Hepatic stellate cell (primary cell): Measurements from ENCODE around the gene SLC31A2.
"Not testable (repeated sequence)": the region's sequence is repeated elsewhere in the genome, so short reads cannot be mapped to it uniquely, and the experiment has no call there.

Source experiments
- DNase-seq: peaks from one replicate; pipeline ENCODE4 v3.0.0; 2011; ENCODE audit warnings: low spot score

SLC31A2 gene, protein sequence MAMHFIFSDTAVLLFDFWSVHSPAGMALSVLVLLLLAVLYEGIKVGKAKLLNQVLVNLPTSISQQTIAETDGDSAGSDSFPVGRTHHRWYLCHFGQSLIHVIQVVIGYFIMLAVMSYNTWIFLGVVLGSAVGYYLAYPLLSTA

DNA sequence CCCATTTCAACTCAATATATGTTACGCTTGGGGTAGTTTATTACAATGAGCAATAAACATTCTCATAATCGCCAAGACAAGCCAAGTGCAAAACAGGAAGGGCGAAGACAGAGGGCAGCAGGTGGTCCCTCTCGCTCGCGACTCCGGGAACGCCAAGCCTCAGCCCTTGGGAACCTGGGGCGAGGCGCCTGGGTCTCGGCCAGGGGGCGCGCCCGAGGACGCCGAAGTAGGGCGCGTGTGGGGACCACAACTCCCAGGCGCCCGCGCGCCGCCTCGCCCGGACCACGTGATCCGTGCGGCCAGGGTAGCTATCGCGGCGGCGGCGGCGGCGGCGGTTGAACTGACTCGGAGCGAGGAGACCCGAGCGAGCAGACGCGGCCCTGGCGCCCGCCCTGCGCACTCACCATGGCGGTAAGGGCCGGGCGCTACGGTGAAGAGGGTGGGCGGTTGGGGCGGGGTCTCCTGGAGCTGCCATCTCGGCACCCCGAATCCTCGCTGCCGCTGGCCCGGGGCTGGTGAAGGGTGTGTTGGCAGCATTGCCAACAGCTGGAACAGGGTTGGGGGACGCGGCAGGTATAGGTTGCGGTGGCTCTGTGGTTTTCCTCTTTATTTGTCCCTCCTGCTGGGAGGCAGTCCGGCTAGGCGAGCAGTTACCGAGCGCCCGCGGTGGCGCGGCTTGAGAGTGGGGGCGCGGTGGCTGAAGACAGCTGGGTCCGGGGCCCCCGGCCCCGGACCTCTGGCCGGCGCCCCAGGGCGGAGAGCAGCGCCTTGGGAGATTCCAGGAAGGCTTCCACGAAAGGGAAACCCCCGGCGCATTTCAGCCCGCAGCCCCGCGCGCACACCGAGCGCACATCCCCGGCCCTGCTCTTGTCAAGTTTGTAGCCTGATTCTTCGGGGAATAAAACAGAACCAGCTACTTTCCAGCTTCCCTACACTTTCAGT is at the start of gene SLC31A2:
TSS of gene SLC31A2 (plus strand) at position 338 of the 942 bp plus-strand sequence. CDS start at position 406, 68 bp downstream.
- DNase-seq: peak; percentile 86

DNA sequence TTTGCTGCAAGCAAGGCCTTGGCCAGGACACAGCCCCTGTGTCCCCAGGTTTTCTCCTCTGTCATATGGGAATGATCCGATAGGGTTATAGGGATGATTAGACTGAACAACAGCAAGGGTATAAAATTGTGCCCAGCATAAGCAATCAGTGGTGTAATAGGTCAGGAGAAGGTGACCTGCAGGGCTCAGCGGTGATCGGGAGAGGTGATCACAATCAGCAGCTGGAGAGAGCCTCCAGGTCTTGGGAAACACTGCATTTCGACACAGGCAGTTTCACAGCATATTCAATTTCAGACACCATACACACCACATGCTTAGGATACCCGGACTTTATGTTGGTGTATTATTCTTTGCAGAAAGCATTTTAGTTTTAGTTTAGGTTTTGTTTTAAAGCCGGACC is 45.5 kb upstream of the SLC31A2 start:
- DNase-seq: not testable (repeated sequence)

DNA sequence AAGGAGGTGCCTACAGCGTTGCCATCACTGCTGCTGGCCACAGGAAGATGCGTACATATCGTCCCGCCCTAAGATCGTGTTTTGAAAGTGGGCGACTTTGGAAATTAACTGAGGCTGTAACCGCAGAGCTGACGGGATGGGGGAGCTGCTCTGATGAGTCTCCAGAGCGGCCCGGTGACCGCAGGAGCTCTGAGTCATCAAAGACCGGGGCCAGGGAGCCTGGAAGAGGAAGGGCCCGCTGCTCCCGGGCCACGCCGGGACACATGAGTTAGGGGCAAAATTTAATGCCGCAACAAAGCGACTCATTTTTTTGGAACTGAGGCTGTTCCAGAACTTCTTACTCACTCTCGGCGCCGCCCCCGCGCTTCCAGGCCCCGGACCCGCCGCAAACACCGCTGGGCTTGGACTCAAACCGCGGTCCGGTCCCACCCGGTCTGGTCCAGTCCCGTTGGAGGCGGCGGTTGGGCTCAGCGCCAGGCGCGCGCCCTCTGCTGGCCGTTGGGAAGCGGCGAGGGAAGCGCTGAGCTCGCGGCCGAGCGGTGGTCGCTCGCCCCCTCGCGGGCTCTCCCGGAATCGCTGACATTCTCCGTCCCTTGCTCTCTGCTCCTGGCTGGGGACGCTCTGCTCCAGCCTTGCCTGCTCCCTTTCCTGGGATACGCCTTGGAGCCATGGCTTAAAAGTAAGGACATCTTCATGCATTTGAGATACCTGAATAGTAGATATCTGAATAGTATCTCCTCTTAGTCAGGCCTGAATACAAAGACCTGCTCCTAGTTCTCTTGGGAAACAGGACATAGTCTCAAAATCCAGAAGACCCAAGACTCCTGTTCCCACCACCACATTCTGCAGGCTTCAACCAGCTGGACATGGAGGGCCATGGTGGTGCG is 39.5 kb upstream of the SLC31A2 start:
- peak; percentile 21 for DNase-seq

DNA sequence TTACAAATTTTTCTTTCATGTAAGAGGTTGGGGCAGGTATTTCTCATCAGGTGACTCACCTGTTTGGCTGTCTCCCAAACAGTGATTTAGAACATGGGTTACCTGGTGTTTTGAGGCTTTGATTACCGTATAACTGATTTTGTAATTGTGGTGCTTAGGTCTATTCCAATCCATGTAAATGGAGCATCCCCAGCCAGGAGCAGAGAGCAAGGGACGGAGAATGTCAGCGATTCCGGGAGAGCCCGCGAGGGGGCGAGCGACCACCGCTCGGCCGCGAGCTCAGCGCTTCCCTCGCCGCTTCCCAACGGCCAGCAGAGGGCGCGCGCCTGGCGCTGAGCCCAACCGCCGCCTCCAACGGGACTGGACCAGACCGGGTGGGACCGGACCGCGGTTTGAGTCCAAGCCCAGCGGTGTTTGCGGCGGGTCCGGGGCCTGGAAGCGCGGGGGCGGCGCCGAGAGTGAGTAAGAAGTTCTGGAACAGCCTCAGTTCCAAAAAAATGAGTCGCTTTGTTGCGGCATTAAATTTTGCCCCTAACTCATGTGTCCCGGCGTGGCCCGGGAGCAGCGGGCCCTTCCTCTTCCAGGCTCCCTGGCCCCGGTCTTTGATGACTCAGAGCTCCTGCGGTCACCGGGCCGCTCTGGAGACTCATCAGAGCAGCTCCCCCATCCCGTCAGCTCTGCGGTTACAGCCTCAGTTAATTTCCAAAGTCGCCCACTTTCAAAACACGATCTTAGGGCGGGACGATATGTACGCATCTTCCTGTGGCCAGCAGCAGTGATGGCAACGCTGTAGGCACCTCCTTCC is 37.9 kb upstream of the SLC31A2 start:
- DNase-seq: not testable (repeated sequence)

DNA sequence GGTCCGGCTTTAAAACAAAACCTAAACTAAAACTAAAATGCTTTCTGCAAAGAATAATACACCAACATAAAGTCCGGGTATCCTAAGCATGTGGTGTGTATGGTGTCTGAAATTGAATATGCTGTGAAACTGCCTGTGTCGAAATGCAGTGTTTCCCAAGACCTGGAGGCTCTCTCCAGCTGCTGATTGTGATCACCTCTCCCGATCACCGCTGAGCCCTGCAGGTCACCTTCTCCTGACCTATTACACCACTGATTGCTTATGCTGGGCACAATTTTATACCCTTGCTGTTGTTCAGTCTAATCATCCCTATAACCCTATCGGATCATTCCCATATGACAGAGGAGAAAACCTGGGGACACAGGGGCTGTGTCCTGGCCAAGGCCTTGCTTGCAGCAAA is 32.0 kb upstream of the SLC31A2 start:
- DNase-seq: not testable (repeated sequence)

DNA sequence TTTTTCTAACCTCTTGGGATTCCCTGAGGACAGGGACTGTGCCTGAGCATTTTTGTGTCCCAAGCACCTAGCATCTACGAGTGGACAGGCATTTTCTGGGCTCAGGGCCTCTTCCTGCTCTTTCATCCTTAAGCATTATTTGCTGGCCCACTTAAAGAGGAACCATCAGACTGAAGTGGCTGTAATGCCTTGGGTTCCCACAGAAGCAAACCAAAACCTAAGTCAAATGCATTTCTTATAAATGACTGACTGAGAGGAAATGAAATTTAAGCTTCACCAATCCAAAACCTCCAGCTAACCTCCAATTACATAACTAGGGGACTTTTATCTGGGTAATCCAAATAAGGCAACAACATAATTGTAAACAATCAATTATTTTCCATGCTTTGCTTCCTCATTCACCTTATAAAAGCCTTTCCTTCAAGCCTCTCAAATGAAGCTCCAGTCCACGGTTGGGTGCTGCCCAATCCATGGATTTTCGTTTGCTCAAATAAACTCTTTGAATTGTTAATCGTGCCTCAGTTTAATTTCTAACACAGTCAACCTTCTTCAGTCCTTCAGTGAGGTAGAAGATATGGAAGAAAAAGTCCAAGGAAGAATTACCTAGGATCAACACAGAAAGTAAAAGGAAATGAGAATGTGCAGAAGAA is 25.3 kb upstream of the SLC31A2 start:
- no peak for DNase-seq

DNA sequence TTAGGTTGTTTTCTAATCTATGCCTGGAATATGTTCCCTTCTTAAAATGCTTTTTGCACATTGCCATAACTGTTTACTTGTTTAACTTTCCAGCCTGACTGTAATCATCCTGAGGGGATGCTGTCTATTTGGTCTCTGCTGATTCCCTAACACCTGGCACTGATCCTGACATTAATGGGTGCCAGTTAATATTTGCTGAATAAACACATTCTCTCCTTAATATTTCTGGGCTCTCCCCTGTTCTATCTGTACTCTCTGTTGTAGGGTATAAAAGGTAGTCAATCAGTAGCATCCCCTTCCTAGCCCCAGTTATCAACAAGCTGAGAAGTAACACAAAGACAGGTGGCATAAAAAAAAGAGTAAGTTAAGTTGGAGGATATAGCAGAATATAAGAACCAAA is 21.3 kb upstream of the SLC31A2 start:
- no peak for DNase-seq

DNA sequence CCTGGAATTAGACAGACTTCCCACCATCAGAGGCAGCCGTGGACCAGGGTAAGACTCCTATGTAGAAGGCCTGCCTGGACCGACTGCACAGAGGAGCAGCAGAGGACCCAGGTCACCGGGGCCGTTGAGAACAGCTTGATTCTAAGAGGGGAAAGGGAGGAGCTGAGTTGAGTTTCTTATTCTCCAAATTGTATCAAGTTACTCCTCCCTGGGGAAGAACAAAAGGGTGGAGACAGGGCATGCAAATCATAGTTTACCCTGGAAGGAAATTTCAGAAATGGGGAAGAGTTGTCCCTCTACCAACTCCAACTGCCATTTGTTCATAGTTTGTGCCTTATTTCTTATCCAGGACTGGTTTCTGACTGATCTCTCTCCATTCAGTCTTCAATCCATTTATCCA is 20.9 kb upstream of the SLC31A2 start:
- DNase-seq: no peak

DNA sequence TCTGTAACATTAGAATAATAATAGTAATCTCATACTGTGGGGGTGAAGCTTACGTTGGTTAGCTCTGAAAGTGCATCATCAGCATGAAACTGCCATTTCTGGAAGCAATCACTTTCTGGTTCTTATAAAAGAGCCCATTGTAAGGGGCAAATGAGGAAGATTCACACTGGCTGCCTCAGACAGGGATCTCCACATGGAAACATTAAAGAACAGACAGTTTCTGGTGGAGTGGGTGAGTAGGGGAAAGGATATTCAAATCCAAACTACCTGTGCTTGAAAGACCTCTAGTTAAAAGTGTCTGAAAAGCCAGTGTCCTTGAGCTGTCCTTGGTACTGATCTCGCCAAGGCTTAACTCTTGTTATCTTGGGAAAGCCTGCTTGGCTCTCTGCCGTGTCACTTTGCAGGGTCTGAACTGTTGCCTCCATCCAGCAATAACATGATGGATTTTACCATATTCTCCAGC is 19.1 kb upstream of the SLC31A2 start:
- DNase-seq: no peak

DNA sequence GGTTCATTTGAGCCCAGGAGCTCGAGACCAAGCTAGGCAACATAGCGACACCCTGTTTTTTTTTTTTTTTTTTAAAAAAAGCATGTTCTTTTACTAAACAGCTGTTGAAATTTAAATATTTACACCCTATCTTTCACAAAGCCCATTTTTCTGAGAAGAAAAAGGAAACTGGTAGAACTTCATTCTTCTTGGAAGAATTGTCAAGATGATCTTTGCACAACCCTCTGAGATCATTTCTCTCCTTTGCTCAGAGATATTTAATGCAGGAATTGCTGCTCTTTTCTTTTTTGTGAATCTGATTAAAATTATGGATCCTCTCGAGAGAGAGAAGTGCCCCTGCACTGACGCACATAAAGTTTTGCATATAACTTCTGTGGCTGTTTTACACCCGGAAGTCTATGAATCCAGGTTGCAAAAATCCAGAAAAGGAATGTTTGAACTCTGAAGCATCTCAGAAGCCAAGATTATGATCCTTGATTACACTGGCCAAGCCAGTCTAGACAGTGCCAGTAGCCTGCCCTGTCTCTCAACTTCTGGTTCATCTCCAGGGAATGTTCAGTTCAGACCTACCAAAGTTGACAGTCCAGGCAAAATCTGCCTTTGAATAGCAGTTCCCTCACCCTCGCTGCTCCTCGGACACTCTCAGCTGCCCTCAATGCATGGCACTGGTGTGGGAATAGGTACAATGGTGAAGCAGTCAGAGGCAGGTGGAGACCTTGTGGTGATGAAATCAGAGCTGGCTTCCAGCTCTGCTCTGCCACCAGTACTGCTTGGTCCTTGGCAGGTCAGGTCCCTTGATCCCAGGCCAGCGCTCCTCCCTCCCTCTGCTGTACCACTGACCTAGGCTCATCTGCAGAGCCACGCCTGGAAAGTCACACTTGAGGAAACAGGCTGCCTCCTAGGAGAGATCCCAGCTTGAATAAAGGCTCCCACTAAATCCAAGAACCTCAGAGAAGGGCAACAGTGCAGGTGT is 13.3 kb upstream of the SLC31A2 start:
- DNase-seq: no peak

DNA sequence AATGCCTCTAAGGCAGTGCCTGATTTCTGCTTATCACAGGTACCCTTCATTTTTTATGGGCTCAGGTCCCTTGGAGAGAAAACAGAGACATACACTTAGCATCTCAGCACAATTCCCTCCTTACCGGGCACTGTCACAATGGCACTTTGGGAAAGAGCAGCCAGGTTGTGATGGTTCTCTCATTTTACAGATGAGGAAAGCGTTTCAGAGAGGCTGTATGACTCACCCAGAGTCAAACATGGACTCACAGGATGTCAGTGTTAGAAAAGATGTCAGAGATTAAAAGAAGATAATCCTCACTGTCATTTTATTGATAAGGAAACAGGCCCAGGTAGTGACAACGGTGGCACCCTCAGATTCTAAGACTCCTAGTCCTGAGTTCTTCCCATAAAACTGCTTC is 12.0 kb upstream of the SLC31A2 start:
- no peak for DNase-seq

DNA sequence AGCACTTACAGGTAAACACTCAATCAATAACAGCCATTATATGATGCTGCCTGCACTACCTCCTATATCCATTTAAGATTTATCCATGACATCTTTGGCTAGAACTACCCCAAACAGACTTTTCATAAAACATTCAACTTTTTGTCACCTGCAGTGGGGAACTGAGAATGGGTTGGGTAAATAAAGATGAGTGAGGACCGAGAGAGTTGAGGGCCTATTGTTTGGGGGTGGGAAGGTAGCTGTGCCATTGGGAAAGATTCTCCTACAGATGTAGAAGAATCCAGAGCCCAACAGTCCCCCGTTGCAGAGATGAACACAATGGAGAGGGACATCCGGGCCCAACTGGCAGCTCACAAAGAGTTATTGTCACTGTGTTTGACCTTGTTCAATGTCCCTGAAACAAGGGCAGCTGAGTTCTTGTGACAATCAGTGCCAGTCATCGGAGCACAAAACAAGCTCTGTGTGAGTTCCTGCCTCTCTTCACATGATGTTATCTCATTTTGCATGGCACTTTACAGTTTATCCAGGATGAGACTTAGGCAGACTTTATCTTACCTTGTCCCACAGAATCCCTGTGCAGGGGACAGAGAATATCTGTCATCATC is 11.5 kb upstream of the SLC31A2 start:
- no peak for DNase-seq

DNA sequence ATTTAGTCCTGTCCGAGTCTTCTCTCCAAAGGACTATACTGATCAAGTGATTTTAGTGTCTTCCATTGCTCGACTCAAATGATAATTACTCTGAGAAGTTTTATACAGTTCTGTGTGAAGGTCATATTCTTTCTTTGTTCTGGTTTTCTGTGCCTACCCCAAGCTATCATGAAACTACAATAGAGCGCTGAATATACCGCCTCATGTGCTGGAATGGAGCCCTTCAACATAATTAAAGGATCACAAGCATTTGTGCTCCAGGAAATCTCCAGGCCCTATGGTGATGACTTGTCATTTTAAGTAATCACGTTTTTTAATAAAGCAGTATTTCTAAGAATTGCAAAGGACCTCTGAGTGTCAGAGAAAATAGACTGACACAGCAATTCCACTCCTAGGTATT is 10.9 kb upstream of the SLC31A2 start:
- no peak for DNase-seq

DNA sequence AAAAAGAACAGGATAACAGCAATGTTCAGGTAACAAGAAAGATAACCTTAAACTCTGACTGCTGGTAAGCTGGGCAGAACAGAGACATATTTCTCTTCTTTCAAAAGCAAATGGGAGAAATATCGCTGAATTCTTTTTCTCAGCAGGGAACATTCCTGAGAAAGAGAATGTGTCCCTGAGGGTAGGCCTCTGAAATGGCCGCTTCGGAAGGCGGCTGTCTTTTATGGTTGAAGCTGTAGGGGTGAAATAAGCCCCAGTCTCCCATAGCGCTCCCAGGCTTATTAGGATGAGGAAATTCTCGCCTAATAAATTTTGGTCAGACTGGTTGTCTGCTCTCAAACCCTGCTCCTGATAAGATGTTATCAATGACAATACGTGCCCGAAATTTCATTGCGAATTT is 9.9 kb upstream of the SLC31A2 start:
- not testable (repeated sequence) for DNase-seq

DNA sequence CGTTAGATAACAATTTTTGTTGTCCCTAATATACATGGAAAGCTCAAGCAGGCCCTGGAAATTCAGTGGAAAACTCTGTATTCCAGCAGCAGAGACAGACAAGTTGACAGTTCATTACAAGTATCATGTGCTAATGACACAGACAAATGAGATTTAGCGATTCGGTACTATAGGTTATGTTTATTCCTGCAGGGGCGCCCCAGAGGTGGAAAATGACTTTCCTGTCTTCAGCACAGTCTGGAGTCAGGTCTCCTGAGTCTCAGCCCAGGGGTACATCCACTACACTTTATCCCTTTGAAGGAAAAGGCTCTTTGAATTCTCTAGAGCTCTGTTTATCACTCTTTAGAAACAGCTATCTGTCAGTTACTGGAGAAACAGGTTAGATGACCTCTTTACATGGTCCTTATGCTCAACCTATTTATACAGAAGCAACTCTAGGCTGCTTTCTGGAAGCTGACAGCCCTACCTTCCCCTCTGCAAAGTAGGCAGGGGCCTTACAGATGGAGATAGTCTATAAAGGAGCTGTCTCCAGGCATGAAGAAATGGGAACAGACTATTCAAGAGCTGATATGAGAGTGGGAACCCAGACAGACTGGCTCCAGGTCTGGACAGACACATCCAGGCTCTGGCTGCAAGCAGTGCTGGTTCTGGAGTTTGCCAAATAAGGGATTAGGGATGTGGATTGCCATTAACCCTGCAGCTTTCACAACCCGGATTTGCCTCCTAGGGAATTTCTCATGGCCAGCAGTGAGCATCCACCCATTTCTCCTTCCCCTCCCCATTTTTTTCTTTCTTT is 7.2 kb upstream of the SLC31A2 start:
- no peak for DNase-seq

DNA sequence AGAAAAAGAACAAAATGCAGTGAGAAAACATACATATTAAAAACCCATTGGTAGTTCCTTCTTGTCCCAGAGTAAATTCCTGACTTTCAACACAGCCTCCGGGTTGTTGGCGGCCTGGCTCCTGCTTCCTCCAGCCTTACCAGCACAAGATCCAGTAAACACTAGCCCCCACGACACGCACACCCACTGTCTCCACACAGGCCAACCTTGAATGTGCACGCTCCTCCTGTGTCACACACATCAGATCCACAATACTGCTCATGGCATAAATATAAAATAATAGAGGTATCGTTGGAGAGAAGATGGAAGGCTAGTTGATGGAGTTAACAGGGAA is 2.5 kb upstream of the SLC31A2 start:
- no peak for DNase-seq

DNA sequence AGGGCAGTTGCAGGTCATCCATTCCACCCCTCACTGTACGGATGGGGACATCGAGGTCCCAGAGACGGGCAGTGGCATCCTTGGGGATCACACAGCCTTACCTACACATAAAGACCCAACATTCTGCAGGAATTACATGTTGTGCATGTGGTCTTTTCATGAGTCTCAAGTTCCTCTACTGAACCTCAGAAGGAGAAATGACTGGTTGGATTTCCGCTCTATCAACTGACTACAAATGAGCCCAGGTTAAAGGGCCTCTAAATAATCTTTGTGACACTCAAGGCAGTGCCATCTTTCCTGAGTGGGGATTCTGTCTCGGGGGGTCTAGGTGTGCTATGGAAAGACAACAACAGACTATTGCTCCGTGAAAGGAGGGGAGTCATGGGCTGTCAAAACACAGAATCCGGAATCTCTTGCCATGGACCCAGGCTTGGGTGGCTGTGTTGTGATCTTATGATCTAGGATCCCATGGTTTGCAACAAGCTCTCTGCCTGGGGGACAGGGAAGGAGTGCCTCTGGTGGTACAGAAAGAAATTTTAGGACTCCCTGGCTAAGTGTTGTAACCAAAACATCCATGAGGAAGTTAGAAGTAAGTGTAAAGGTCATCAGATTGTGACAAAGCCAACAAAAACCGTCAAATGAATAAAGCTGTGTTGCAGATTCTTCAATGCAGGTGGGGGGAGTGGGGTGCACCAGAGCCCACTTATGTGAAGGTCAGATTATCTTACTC is 1.9 kb upstream of the SLC31A2 start:
- DNase-seq: no peak

DNA sequence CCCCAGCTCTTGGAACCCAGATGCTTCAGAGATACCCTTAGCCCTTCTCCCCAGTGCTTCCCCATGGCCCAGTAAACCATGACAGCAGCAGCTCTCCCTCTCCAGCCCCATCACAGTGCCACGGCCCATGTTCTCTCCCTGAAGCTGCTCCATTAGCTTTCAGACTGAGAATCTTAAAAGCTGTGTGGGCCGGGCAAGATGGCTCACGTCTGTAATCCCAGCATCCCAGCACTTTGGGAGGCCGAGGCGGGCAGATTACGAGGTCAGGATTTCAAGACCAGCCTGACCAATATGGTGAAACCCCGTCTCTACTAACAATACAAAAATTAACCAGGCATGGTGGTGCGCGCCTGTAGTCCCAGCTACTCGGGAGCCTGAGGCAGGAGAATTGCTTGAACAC is 1.2 kb upstream of the SLC31A2 start:
- not testable (repeated sequence) for DNase-seq
